GM12878 (cell line): ENCODE measurements around the gene SHLD1. TPM values are rescaled to one million over a fixed set of nuclear protein-coding genes. Genes with fewer than 3 reads are reported as not detected.

Experiments used
- ATAC-seq: fragments of 200-7000 bp; cut with Tn5 transposase; 3 replicates; pipeline ENCODE4 v1.9.1; 2020; ENCODE audit warnings: mild to moderate bottlenecking, moderate library complexity
- BruUV-seq: library from RNA; stranded (reverse); fragments of 400-500 nt; replicated peaks from 2 replicates; lab custom pipeline; 2021; lab: Mats Ljungman, UMichigan
- CTCF ChIA-PET: fragments of 300-600 bp; sonication (Branson Sonifier 250); formaldehyde crosslinking; extraction: SDS; loops from one replicate; lab custom pipeline; 2021; ENCODE audit warnings: inconsistent platforms; lab: Yijun Ruan, JAX
- POLR2A ChIA-PET: fragments of 350-600 bp; formaldehyde crosslinking; extraction: SDS; loops from one replicate; lab custom pipeline; 2021; ENCODE audit warnings: inconsistent platforms; lab: Charles Lee
- RAD21 ChIA-PET: fragments of 300-600 bp; sonication (Branson Sonifier 250); formaldehyde crosslinking; loops from one replicate; lab custom pipeline; 2023; ENCODE audit warnings: antibody characterized with exemption; ENCODE audit not compliant: unreplicated experiment; lab: Charles Lee
- SMC1A ChIA-PET: fragments of 300-600 bp; sonication (Branson Sonifier 250); formaldehyde crosslinking; loops from one replicate; lab custom pipeline; 2023; ENCODE audit not compliant: unreplicated experiment, uncharacterized antibody; lab: Charles Lee
- DNase-seq: peaks from one replicate; pipeline ENCODE4 v3.0.0-alpha.2; 2011; ENCODE audit warnings: low read depth, low spot score
- FAIRE-seq: peaks from 3 replicates; lab custom pipeline; 2011; peaks lifted over from hg19 to GRCh38; lab: Jason Lieb, UNC
- H2AFZ ChIP-seq: 2 replicates; pipeline ENCODE4 v1.6.0; 2011; ENCODE audit warnings: low read depth, low read length, control low read depth; ENCODE audit not compliant: control insufficient read depth
- H3K27ac ChIP-seq: 2 replicates; pipeline ENCODE4 v1.5.1; 2011; ENCODE audit warnings: control low read depth; ENCODE audit not compliant: control insufficient read depth, insufficient read depth
- H3K27me3 ChIP-seq, 2 experiments: replicated peaks in 1 of 2; 2 replicates each; pipeline versions ENCODE4 v1.6.0 to v1.6.1; 2011; ENCODE audit warnings: low read length in 1 of 2; ENCODE audit not compliant: control insufficient read depth in 2 of 2, insufficient read depth in 2 of 2
- H3K36me3 ChIP-seq, 2 experiments: 2 replicates each; pipeline ENCODE4 v1.5.1; 2011; ENCODE audit warnings: low read length in 1 of 2; ENCODE audit not compliant: control insufficient read depth in 2 of 2, insufficient read depth in 2 of 2
- H3K4me1 ChIP-seq: 2 replicates; pipeline ENCODE4 v1.6.1; 2011; ENCODE audit warnings: mild to moderate bottlenecking, low read length, moderate library complexity, mixed read lengths; ENCODE audit not compliant: control insufficient read depth, insufficient read depth
- H3K4me2 ChIP-seq: 2 replicates; pipeline ENCODE4 v1.6.0; 2011; ENCODE audit warnings: control low read depth; ENCODE audit not compliant: control insufficient read depth, insufficient read depth
- H3K4me3 ChIP-seq: fragments of 200-600 bp; sonication (generic); 2 replicates; pipeline ENCODE4 v1.5.1; 2016
- H3K79me2 ChIP-seq: 2 replicates; pipeline ENCODE4 v1.6.0; 2011; ENCODE audit warnings: low read length; ENCODE audit not compliant: control insufficient read depth, insufficient read depth
- H3K9ac ChIP-seq: 2 replicates; pipeline ENCODE4 v1.8.0; 2011; ENCODE audit warnings: low read length, control low read depth, mixed read lengths; ENCODE audit not compliant: control insufficient read depth, insufficient read depth
- H3K9me3 ChIP-seq: replicated peaks from 3 replicates; pipeline ENCODE4 v1.5.1; 2011; ENCODE audit warnings: mild to moderate bottlenecking, low read length; ENCODE audit not compliant: control insufficient read depth, insufficient read depth
- H4K20me1 ChIP-seq: 2 replicates; pipeline ENCODE4 v1.6.0; 2011; ENCODE audit not compliant: control insufficient read depth, insufficient read depth
- FOXK2 ChIP-seq: fragments of 450-650 bp; IDR thresholded peaks from 2 replicates; pipeline ENCODE4 v1.6.1; 2017; ENCODE audit warnings: mild to moderate bottlenecking, moderate library complexity
- FOXM1 ChIP-seq: IDR thresholded peaks from 2 replicates; pipeline ENCODE4 v1.6.1; 2012; ENCODE audit warnings: low read depth, mild to moderate bottlenecking, inconsistent platforms, low read length, moderate library complexity
- IRF4 ChIP-seq: IDR thresholded peaks from 2 replicates; pipeline ENCODE4 v1.6.1; 2011; ENCODE audit warnings: low read depth, low read length
- MTA3 ChIP-seq: IDR thresholded peaks from 2 replicates; pipeline ENCODE4 v1.6.1; 2012; ENCODE audit warnings: low read length, inconsistent platforms, borderline replicate concordance
- NFYB ChIP-seq: IDR thresholded peaks from 2 replicates; pipeline ENCODE4 v1.6.1; 2011; ENCODE audit warnings: low read depth, mild to moderate bottlenecking, low read length, improper control_type of control experiment, moderate library complexity; ENCODE audit not compliant: insufficient read depth
- RAD21 ChIP-seq: IDR thresholded peaks from 2 replicates; pipeline ENCODE4 v1.6.1; 2011; ENCODE audit warnings: mild to moderate bottlenecking, low read depth, low read length, moderate library complexity; ENCODE audit not compliant: insufficient read depth
- TCF3 ChIP-seq: IDR thresholded peaks from 2 replicates; pipeline ENCODE4 v1.6.1; 2012; ENCODE audit warnings: low read depth, mild to moderate bottlenecking, low read length, borderline replicate concordance; ENCODE audit not compliant: insufficient read depth
- ZNF207 ChIP-seq: fragments of 450-650 bp; IDR thresholded peaks from 2 replicates; pipeline ENCODE4 v1.6.1; 2014; ENCODE audit warnings: antibody characterized with exemption, mild to moderate bottlenecking, borderline replicate concordance
- WGBS: methylation state at CpG from one replicate; pipeline ENCODE4 v1.1.6; 2016; ENCODE audit warnings: low lambda C conversion rate; ENCODE audit not compliant: insufficient replicate concordance, insufficient coverage; ENCODE audit errors: missing lambda C conversion rate; 5-methylcytosine and 5-hydroxymethylcytosine counted together
- in situ Hi-C: fragments of 300-500 bp; cut with MboI; formaldehyde crosslinking; loops from 9 replicates; pipeline ENCODE4 v1.14.3; 2018; ENCODE audit warnings: mixed read lengths
- intact Hi-C: fragments of 100-400 bp; cut with micrococcal nuclease; formaldehyde crosslinking; loops from one replicate; pipeline ENCODE4 v1.14.2; 2022; ENCODE audit not compliant: unreplicated experiment
- polyA plus RNA-seq, 11 experiments: library from polyadenylated mRNA; depleted of rRNA in 4 of 11; unstranded in 6 of 11; stranded (reverse) in 5 of 11; fragments of >200 nt; fragmentation: Nextera tagmentation in 4 of 11; fragmentation: Illumina TruSeq in 1 of 11; extraction: Ambion mirVana in 4 of 11; extraction: Trizol in 1 of 11; gene quantifications; 1 replicate in 1 of 11; 2 replicates in 10 of 11; pipeline versions ENCODE4 v1.2.1 to v1.2.3, GENCODE V29; 2011 to 2016; ENCODE audit warnings: inconsistent platforms in 2 of 11, missing spikeins in 2 of 11, low read depth in 1 of 11
- total RNA-seq, 4 experiments: library from RNA; depleted of rRNA in 3 of 4; stranded (reverse); fragments of >200 nt in 3 of 4; fragmentation: Illumina TruSeq in 1 of 4; extraction: Trizol in 1 of 4; gene quantifications; 2 replicates each; pipeline versions ENCODE4 v1.2.1 to v1.2.3, GENCODE V29; 2013 to 2021

Gene SHLD1
- total and polyA plus RNA-seq, 10 of the 15 experiments (the other 5 are each of a cell fraction or from before 2014, with no cell fraction given) = 10.8 to 70.9 (median 25.4) TPM

DNA sequence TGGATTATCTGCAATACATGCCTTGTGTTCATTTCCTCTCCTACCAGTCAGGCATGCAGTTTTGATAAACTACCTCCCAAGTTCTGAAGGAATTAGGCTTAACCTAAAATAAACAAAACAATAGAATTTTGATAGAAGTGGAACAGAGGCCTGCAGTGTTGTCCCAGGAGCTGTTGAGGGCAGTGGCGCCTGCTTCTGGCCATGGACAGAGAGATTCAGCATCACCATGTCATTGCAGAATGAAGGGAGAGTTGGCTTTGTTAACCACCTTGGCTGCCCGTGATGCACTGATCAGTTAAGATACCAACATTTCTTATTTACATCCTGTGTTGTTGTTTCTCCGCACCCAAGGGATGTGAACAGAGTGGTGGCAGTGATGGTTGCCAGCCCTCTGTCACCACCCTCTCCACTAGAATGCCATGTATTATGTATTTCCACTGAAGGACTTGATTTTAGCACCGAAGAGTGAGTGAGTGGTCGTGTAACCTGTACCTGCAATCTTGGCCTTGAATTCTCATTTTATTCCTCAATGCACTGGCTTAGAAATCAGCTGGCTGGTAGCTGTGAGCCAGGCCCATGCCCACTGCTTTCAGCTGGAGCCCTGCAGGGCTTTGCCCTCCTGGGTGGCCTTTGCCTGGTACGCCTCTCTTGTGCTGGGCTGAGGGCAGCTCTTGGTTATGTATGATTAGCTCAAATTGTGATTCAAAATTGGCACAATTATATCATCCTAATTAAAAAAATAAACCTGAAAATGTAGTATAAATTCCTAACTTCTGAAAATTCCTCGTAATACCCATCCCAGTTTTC is 56.5 kb downstream of the SHLD1 start:
- Histone ChIP-seq H3K27me3 (no peaks in the 10 kb centered on the region), H3K9me3 (no peaks in the 10 kb centered on the region)
- RAD21 ChIA-PET = interaction anchor here (0.9 kb wide), 1 partner anchor 249 kb away, joined by 3 read pairs; no protein-coding TSS in a partner anchor
- TF ChIP-seq RAD21 = peak; percentile 34; the same call in 1 of the 2 replicates
- no peak for TF ChIP-seq FOXM1
- no peak for TF ChIP-seq TCF3
- no peak for TF ChIP-seq ZNF207
- no peak for TF ChIP-seq FOXK2
- TF ChIP-seq IRF4 = no peak
- TF ChIP-seq NFYB = no peak
- no peak for TF ChIP-seq MTA3
- TF ChIP-seq, all 136 proteins: peak for 1
- FAIRE-seq (no peak), DNase-seq (no peak), ATAC-seq (no peak; the same call in 2 of the 3 replicates)
- POLR2A ChIA-PET = no interaction called here
- Histone ChIP-seq H3K4me1 (no peaks in the 10 kb centered on the region), H3K36me3 (no peaks in the 10 kb centered on the region; a peak in 1 of 4 replicates), H3K79me2 (no peaks in the 10 kb centered on the region), H3K4me3 (no peak overlapping the region), H2AFZ (no peak overlapping the region), H3K27ac (no peak overlapping the region), H3K9ac (no peak overlapping the region), H4K20me1 (no peaks in the 10 kb centered on the region), H3K4me2 (no peak overlapping the region)
- intact Hi-C loops (no loop called here), in situ Hi-C loops (no loop called here)
- CTCF ChIA-PET = interaction anchor here (1.3 to 1.8 kb wide), 3 partner anchors 9 to 271 kb away, joined by 3 to 5 read pairs (median 5); no protein-coding TSS in a partner anchor
- no TSS peak for BruUV-seq
- 90% methylated on average over 7 of the region's 7 CpGs for WGBS
- SMC1A ChIA-PET = interaction anchor here (0.8 to 2.0 kb wide), 2 partner anchors 9 to 127 kb away, joined by 3 to 7 read pairs; no protein-coding TSS in a partner anchor
